HepG2 (cell line): ENCODE data around the gene ESRRB. TPM values are rescaled to one million over a fixed set of nuclear protein-coding genes. Genes with fewer than 3 reads are reported as not detected.

ENCODE experiments used
- CENPX ChIP-seq: sonication (generic); formaldehyde crosslinking; IDR thresholded peaks from 2 replicates; pipeline ENCODE4 v1.9.0; 2021; ENCODE audit warnings: mild to moderate bottlenecking, missing genetic modification reagents, moderate library complexity
- EP300 ChIP-seq, 3 experiments: sonication (generic) in 1 of 3; formaldehyde crosslinking in 1 of 3; IDR thresholded peaks; 2 replicates each; pipeline versions ENCODE4 v1.5.1 to v1.6.1; 2011 to 2020; ENCODE audit warnings: low read depth in 2 of 3, low read length in 2 of 3, borderline replicate concordance in 1 of 3, improper control_type of control experiment in 1 of 3, mild to moderate bottlenecking in 1 of 3, missing genetic modification reagents in 1 of 3, moderate library complexity in 1 of 3
- FLYWCH1 ChIP-seq: sonication (generic); formaldehyde crosslinking; IDR thresholded peaks from 2 replicates; pipeline ENCODE4 v1.8.1; 2023; ENCODE audit warnings: mild to moderate bottlenecking, missing genetic modification reagents
- HNRNPLL ChIP-seq: fragments of 200-400 bp; formaldehyde crosslinking; IDR thresholded peaks from 2 replicates; pipeline ENCODE4 v1.6.1; 2017; ENCODE audit warnings: mild to moderate bottlenecking, low read depth, low read length; ENCODE audit not compliant: poor library complexity, severe bottlenecking
- MED1 ChIP-seq: sonication (generic); formaldehyde crosslinking; IDR thresholded peaks from 2 replicates; pipeline ENCODE4 v1.4.0; 2020; ENCODE audit warnings: missing genetic modification reagents
- NCOA2 ChIP-seq: sonication (generic); formaldehyde crosslinking; IDR thresholded peaks from 2 replicates; pipeline ENCODE4 v1.8.0; 2022; ENCODE audit warnings: inconsistent platforms
- PTBP1 ChIP-seq: fragments of 200-400 bp; formaldehyde crosslinking; IDR thresholded peaks from 2 replicates; pipeline ENCODE4 v1.6.1; 2018; ENCODE audit warnings: low read length, low read depth; ENCODE audit not compliant: poor library complexity, severe bottlenecking
- SALL1 ChIP-seq: sonication (generic); formaldehyde crosslinking; IDR thresholded peaks from 2 replicates; pipeline ENCODE4 v1.8.0; 2022; ENCODE audit warnings: mild to moderate bottlenecking, missing genetic modification reagents
- SAP130 ChIP-seq: IDR thresholded peaks from 2 replicates; pipeline ENCODE4 v1.6.1; 2016; ENCODE audit warnings: low read depth
- TARDBP ChIP-seq: sonication (generic); formaldehyde crosslinking; IDR thresholded peaks from 2 replicates; pipeline ENCODE4 v1.8.0; 2022; ENCODE audit warnings: mild to moderate bottlenecking, missing genetic modification reagents
- TBX3 ChIP-seq: fragments of 450-650 bp; IDR thresholded peaks from 2 replicates; pipeline ENCODE4 v1.6.1; 2017; ENCODE audit warnings: antibody characterized with exemption, mild to moderate bottlenecking, inconsistent platforms, borderline replicate concordance
- TEAD3 ChIP-seq: optimal IDR thresholded peaks from 2 replicates; pipeline ENCODE3; 2016; ENCODE audit warnings: borderline replicate concordance
- YEATS2 ChIP-seq: sonication (generic); formaldehyde crosslinking; IDR thresholded peaks from 2 replicates; pipeline ENCODE4 v1.4.0; 2020; ENCODE audit warnings: missing genetic modification reagents, borderline replicate concordance
- YEATS4 ChIP-seq: sonication (generic); formaldehyde crosslinking; IDR thresholded peaks from 2 replicates; pipeline ENCODE4 v1.4.0; 2020; ENCODE audit warnings: missing genetic modification reagents, borderline replicate concordance
- ZBTB7B ChIP-seq: sonication (generic); formaldehyde crosslinking; IDR thresholded peaks from 2 replicates; pipeline ENCODE4 v1.4.0; 2020; ENCODE audit warnings: missing genetic modification reagents
- ZFP82 ChIP-seq: sonication (generic); formaldehyde crosslinking; IDR thresholded peaks from 2 replicates; pipeline ENCODE4 v1.5.1; 2020; ENCODE audit warnings: mild to moderate bottlenecking, missing genetic modification reagents, borderline replicate concordance
- ZIK1 ChIP-seq: sonication (generic); formaldehyde crosslinking; IDR thresholded peaks from 2 replicates; pipeline ENCODE4 v1.5.0; 2020; ENCODE audit warnings: mild to moderate bottlenecking, low read depth, missing genetic modification reagents, borderline replicate concordance
- ZMYM3 ChIP-seq: sonication (generic); formaldehyde crosslinking; IDR thresholded peaks from 2 replicates; pipeline ENCODE4 v1.5.1; 2020; ENCODE audit warnings: mild to moderate bottlenecking, missing genetic modification reagents
- ZNF235 ChIP-seq: sonication (generic); formaldehyde crosslinking; IDR thresholded peaks from 2 replicates; pipeline ENCODE4 v1.8.1; 2023; ENCODE audit warnings: mild to moderate bottlenecking, missing genetic modification reagents, borderline replicate concordance
- ZNF274 ChIP-seq: sonication (generic); formaldehyde crosslinking; IDR thresholded peaks from 2 replicates; pipeline ENCODE4 v1.5.1; 2020; ENCODE audit warnings: mild to moderate bottlenecking, missing genetic modification reagents
- ZNF44 ChIP-seq: sonication (generic); formaldehyde crosslinking; IDR thresholded peaks from 2 replicates; pipeline ENCODE4 v1.5.1; 2020; ENCODE audit warnings: mild to moderate bottlenecking, missing genetic modification reagents
- ZNF546 ChIP-seq: sonication (generic); formaldehyde crosslinking; conservative IDR thresholded peaks from 2 replicates; pipeline ENCODE4 v1.8.1; 2023; ENCODE audit warnings: mild to moderate bottlenecking, missing genetic modification reagents
- ZNF792 ChIP-seq: IDR thresholded peaks from 2 replicates; pipeline ENCODE4 v1.6.1; 2016
- polyA plus RNA-seq, 8 experiments: library from polyadenylated mRNA; depleted of rRNA in 3 of 8; stranded (reverse) in 7 of 8; unstranded in 1 of 8; fragments of >200 nt; fragmentation: Illumina TruSeq in 4 of 8; extraction: Trizol in 4 of 8; gene quantifications; 2 replicates each; pipeline versions ENCODE4 v1.2.1 to v1.2.3, GENCODE V29; 2011 to 2016; ENCODE audit warnings: low read depth in 4 of 8, missing spikeins in 1 of 8, mixed read lengths in 1 of 8; ENCODE audit not compliant: insufficient read depth in 1 of 8
- total RNA-seq, 5 experiments: library from RNA; depleted of rRNA; stranded (reverse); fragments of >200 nt; fragmentation: Illumina TruSeq; extraction: Trizol; gene quantifications; 2 replicates each; pipeline ENCODE4 v1.2.3, GENCODE V29; 2016; ENCODE audit warnings: low read depth in 1 of 5
- TF ChIP-seq, protein P1 (sequence below): IDR thresholded peaks from 2 replicates; pipeline ENCODE4 v1.6.1; 2016
- TF ChIP-seq, protein P2 (sequence below): sonication (generic); formaldehyde crosslinking; IDR thresholded peaks from 2 replicates; pipeline ENCODE4 v1.9.0; 2022; ENCODE audit warnings: missing genetic modification reagents, mild to moderate bottlenecking, borderline replicate concordance
- TF ChIP-seq, protein P3 (sequence below): sonication (generic); formaldehyde crosslinking; IDR thresholded peaks from 2 replicates; pipeline ENCODE4 v1.5.1; 2020; ENCODE audit warnings: missing genetic modification reagents, mild to moderate bottlenecking, borderline replicate concordance

Gene ESRRB
- total and polyA plus RNA-seq, 2 of the 13 experiments (the other 11 are each of a cell fraction or from before 2014, with no cell fraction given): 0.04 to 0.33 TPM

DNA sequence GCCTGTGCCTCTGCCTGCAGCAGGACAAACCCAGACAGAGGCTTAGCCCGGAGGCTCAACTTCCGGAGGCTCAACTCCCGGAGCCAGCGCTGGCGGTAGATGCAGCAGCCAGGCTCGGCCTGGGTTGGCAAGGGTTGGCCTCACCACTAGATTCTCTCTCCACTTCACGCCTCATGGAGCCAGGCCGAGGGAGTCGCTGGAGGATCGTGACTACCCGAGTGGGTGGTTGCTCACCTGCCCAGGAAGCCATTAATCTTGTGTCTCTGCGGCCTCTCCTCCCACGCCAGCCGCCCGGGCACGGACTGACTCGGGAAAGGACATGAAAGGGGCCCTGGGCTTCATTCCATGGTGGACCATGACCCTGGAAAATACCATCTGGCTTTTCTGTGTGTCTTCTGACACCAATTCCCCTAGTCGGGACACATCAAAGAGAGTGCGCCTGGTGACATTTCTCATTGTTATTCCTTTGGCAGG, 20.8 kb downstream of the ESRRB start (continued):
- TF ChIP-seq ZBTB7B (CRISPR knock-in tag) (peak; percentile 51; the same call in 1 of the 2 replicates), YEATS4 (0 out of 2 replicates have a peak, but pooled peaks have one; percentile 28), MED1 (CRISPR knock-in tag) (0 out of 2 replicates have a peak, but pooled peaks have one; percentile 25), EP300 (IDR thresholded peaks at IDR 0.05; ENCODE audit: low read depth in 2 of 2, low read length in 2 of 2) (peak in 1 of 2 experiments; percentile 52; a peak in 1 of 4 replicates), EP300 (CRISPR knock-in tag; IDR thresholded peaks at IDR 0.05; ENCODE audit: borderline replicate concordance) (0 out of 2 replicates have a peak, but pooled peaks have one; percentile 25), YEATS2 (0 out of 2 replicates have a peak, but pooled peaks have one; percentile 15), HNRNPLL (peak; percentile 48), TBX3 (peak; percentile 76; the same call in 1 of the 2 replicates), NCOA2 (CRISPR knock-in tag) (peak; percentile 25; the same call in 1 of the 2 replicates), ZFP82 (CRISPR knock-in tag) (no peak), SAP130 (CRISPR knock-in tag) (peak; percentile 10; the same call in 1 of the 2 replicates), FLYWCH1 (CRISPR knock-in tag) (no peak), ZNF546 (CRISPR knock-in tag) (no peak), PTBP1 (no peak), TARDBP (CRISPR knock-in tag) (peak; percentile 19; the same call in 1 of the 2 replicates), TEAD3 (CRISPR knock-in tag) (peak; percentile 61), ZNF235 (CRISPR knock-in tag) (no peak), SALL1 (CRISPR knock-in tag) (peak; percentile 52; the same call in 1 of the 2 replicates), ZNF44 (CRISPR knock-in tag) (0 out of 2 replicates have a peak, but pooled peaks have one; percentile 25), ZMYM3 (CRISPR knock-in tag) (peak; percentile 73), CENPX (CRISPR knock-in tag) (no peak), ZNF274 (CRISPR knock-in tag) (0 out of 2 replicates have a peak, but pooled peaks have one; percentile 38), ZNF792 (CRISPR knock-in tag) (0 out of 2 replicates have a peak, but pooled peaks have one; percentile 30), ZIK1 (CRISPR knock-in tag) (no peak)
- TF ChIP-seq, protein P1, sequence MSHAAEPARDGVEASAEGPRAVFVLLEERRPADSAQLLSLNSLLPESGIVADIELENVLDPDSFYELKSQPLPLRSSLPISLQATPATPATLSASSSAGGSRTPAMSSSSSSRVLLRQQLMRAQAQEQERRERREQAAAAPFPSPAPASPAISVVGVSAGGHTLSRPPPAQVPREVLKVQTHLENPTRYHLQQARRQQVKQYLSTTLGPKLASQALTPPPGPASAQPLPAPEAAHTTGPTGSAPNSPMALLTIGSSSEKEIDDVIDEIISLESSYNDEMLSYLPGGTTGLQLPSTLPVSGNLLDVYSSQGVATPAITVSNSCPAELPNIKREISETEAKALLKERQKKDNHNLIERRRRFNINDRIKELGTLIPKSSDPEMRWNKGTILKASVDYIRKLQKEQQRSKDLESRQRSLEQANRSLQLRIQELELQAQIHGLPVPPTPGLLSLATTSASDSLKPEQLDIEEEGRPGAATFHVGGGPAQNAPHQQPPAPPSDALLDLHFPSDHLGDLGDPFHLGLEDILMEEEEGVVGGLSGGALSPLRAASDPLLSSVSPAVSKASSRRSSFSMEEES: 0 out of 2 replicates have a peak, but pooled peaks have one; percentile 19
- TF ChIP-seq, protein P2, sequence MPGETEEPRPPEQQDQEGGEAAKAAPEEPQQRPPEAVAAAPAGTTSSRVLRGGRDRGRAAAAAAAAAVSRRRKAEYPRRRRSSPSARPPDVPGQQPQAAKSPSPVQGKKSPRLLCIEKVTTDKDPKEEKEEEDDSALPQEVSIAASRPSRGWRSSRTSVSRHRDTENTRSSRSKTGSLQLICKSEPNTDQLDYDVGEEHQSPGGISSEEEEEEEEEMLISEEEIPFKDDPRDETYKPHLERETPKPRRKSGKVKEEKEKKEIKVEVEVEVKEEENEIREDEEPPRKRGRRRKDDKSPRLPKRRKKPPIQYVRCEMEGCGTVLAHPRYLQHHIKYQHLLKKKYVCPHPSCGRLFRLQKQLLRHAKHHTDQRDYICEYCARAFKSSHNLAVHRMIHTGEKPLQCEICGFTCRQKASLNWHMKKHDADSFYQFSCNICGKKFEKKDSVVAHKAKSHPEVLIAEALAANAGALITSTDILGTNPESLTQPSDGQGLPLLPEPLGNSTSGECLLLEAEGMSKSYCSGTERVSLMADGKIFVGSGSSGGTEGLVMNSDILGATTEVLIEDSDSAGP: peak; percentile 43; the same call in 1 of the 2 replicates
- TF ChIP-seq, protein P3, sequence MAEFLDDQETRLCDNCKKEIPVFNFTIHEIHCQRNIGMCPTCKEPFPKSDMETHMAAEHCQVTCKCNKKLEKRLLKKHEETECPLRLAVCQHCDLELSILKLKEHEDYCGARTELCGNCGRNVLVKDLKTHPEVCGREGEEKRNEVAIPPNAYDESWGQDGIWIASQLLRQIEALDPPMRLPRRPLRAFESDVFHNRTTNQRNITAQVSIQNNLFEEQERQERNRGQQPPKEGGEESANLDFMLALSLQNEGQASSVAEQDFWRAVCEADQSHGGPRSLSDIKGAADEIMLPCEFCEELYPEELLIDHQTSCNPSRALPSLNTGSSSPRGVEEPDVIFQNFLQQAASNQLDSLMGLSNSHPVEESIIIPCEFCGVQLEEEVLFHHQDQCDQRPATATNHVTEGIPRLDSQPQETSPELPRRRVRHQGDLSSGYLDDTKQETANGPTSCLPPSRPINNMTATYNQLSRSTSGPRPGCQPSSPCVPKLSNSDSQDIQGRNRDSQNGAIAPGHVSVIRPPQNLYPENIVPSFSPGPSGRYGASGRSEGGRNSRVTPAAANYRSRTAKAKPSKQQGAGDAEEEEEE: no peak
